ENCODE measurements around the gene TMEM190. TPM values are rescaled to one million over a fixed set of nuclear protein-coding genes. Genes with fewer than 3 reads are reported as not detected.

Gene TMEM190
- total RNA-seq, 1 donor from 2014 or later: 2.2 TPM

DNA sequence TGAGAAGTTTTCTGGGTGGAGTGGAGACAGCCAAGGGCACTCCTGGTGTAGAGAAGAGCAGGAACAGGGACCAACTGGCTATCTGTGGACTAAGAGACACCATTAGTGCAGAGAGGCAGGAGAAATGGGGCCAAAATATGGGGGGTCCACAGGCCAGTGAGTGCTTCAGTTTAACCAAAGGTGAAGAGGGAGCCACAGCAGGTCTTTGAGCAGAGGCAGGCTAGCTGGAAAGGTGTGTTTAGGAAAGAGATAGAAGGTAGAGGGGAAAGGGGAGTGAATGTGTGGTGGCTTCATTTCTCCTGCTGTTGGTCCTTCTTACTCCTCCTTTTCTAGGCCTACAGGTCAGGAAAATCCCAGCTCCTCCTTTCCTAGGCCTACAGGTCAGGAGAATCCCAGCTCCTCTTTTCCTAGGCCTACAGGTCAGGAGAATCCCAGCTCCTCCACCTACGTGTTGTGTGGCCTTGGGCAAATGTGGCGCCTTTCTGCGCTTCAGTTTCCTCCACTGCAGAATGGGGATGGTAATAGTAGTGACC lies 6.0 kb downstream of the TMEM190 start:
- Mint-ChIP-seq H3K4me1 (peaks cover 36% of the 10 kb centered on the region), H3K27ac (no peak overlapping the region), H3K9me3 (no peaks in the 10 kb centered on the region), H3K4me3 (peak overlapping the region; percentile 71), H3K36me3 (peaks cover 8% of the 10 kb centered on the region), H3K27me3 (ENCODE audit: low read depth) (peaks cover 10% of the 10 kb centered on the region)
- no peak for DNase-seq (ENCODE audit: low spot score in 2 of 2, unreplicated experiment in 2 of 2)
- TF ChIP-seq, protein P1, sequence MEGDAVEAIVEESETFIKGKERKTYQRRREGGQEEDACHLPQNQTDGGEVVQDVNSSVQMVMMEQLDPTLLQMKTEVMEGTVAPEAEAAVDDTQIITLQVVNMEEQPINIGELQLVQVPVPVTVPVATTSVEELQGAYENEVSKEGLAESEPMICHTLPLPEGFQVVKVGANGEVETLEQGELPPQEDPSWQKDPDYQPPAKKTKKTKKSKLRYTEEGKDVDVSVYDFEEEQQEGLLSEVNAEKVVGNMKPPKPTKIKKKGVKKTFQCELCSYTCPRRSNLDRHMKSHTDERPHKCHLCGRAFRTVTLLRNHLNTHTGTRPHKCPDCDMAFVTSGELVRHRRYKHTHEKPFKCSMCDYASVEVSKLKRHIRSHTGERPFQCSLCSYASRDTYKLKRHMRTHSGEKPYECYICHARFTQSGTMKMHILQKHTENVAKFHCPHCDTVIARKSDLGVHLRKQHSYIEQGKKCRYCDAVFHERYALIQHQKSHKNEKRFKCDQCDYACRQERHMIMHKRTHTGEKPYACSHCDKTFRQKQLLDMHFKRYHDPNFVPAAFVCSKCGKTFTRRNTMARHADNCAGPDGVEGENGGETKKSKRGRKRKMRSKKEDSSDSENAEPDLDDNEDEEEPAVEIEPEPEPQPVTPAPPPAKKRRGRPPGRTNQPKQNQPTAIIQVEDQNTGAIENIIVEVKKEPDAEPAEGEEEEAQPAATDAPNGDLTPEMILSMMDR (IDR thresholded peaks at IDR 0.05; ENCODE audit: unreplicated experiment): no peak

- peak in 1 of 2 experiments; percentile 70 for DNase-seq (ENCODE audit: low spot score in 2 of 2, unreplicated experiment in 2 of 2)
- H3K4me1 Mint-ChIP-seq: peaks cover 42% of the 10 kb centered on the region
Measured at GRCh38 chr19:55383279-55384130, 6.9 kb downstream of the TMEM190 start.

GRCh38 chr19:55384131-55384919 lies 7.7 kb downstream of the TMEM190 start, which contains the start of gene TMEM238:
TMEM238 (minus strand) TSS chr19:55384292; CDS start chr19:55384259, 33 bp downstream.
- no peak for DNase-seq (ENCODE audit: low spot score in 2 of 2, unreplicated experiment in 2 of 2)
- H3K4me1 Mint-ChIP-seq: peaks cover 46% of the 10 kb centered on the region
- peak within 1 kb of the TSS; percentile 99 for H3K4me3 Mint-ChIP-seq
- peaks cover 12% of the 10 kb centered on the region for H3K36me3 Mint-ChIP-seq
- no peaks in the 10 kb centered on the region for H3K27me3 Mint-ChIP-seq (ENCODE audit: low read depth)
- H3K27ac Mint-ChIP-seq: peak within 1 kb of the TSS; percentile 97
- TF ChIP-seq, protein P1 (IDR thresholded peaks at IDR 0.05; ENCODE audit: unreplicated experiment): no peak
- H3K9me3 Mint-ChIP-seq: no peaks in the 10 kb centered on the region

More at GRCh38 chr19:55383279-55384130, 6.9 kb downstream of the TMEM190 start:
- H3K9me3 Mint-ChIP-seq: no peaks in the 10 kb centered on the region
- H3K4me3 Mint-ChIP-seq: peak overlapping the region; percentile 71
- TF ChIP-seq, protein P1 (IDR thresholded peaks at IDR 0.05; ENCODE audit: unreplicated experiment): no peak
- H3K27ac Mint-ChIP-seq: peak overlapping the region; percentile 79
- H3K27me3 Mint-ChIP-seq (ENCODE audit: low read depth): peaks cover 3% of the 10 kb centered on the region
- peaks cover 10% of the 10 kb centered on the region for H3K36me3 Mint-ChIP-seq

DNA sequence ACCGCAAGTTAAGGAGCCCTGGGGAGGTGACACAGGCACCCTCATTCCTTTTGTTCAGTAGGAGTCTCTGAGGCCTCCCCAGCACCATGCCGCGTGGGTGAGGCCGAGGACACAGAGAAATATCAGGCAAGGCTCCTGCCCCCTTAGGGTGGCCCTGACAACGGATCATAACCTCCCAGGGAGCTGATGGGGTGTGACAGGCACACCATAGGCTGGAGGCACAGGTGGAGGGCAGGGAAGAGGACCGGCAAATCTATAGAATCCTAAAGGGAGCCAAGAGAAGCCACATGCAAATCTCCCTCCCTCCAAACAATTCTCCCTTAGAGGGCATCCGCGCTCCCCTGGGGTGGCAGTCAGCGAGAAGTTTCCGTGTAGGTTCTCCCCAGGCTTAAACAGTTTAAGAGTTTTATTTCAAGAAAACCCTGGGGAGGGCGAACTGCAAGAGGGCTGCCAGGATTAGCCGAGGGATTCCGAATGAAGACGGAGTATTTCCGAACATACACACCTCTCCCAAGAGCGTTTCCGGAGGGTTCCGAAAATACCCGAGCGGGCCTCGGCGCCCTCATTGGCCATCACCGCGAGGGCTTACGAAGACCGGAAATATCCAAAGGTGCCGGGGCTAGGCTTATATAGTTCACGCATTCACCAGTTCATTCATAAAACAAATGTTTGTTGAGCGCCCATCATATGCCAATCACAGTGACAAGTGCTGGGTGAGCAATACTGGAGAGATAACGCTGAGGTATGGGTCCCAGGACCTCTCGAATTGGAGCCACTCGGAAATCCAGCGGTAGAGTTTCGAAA lies 8.5 kb downstream of the TMEM190 start:
- H3K36me3 Mint-ChIP-seq: peaks cover 16% of the 10 kb centered on the region
- H3K4me3 Mint-ChIP-seq: peak overlapping the region; percentile 99
- H3K27ac Mint-ChIP-seq: peak overlapping the region; percentile 97
- H3K4me1 Mint-ChIP-seq: peaks cover 51% of the 10 kb centered on the region
- DNase-seq (ENCODE audit: low spot score in 2 of 2, unreplicated experiment in 2 of 2): peak; percentile 88 to 96
- H3K27me3 Mint-ChIP-seq (ENCODE audit: low read depth): no peaks in the 10 kb centered on the region
- TF ChIP-seq, protein P1 (IDR thresholded peaks at IDR 0.05; ENCODE audit: unreplicated experiment): no peak
- H3K9me3 Mint-ChIP-seq: no peaks in the 10 kb centered on the region
